H1 (cell line): ENCODE measurements around the gene KDSR. TPM values are rescaled to one million over a fixed set of nuclear protein-coding genes. Genes with fewer than 3 reads are reported as not detected.

ENCODE experiments used
- CTCF ChIA-PET: fragments of 300-600 bp; sonication (Branson Sonifier 250); formaldehyde crosslinking; loops from one replicate; lab custom pipeline; 2021; ENCODE audit not compliant: partially characterized antibody; lab: Charles Lee
- POLR2A ChIA-PET: fragments of 300-600 bp; sonication (Branson Sonifier 250); formaldehyde crosslinking; loops from one replicate; lab custom pipeline; 2021; ENCODE audit warnings: inconsistent platforms; ENCODE audit not compliant: partially characterized antibody; lab: Charles Lee
- DNase-seq, 2 experiments: peaks; one replicate each; pipeline versions ENCODE4 v3.0.0 to v3.0.0-alpha.2; 2010 to 2022; ENCODE audit warnings: low spot score in 2 of 2, low read depth in 1 of 2, mixed read lengths in 1 of 2
- FAIRE-seq: peaks from 2 replicates; lab custom pipeline; 2011; peaks lifted over from hg19 to GRCh38; lab: Jason Lieb, UNC
- H2AFZ ChIP-seq: 2 replicates; pipeline ENCODE4 v1.8.1; 2012; ENCODE audit warnings: low read length, inconsistent platforms
- H2AK5ac ChIP-seq: 2 replicates; pipeline ENCODE4 v1.6.1; 2013; ENCODE audit warnings: low read depth, low read length
- H2BK120ac ChIP-seq: replicated peaks from 2 replicates; pipeline ENCODE3; 2013; ENCODE audit warnings: low read depth, low read length, inconsistent platforms
- H2BK12ac ChIP-seq: 2 replicates; pipeline ENCODE4 v1.6.1; 2013; ENCODE audit warnings: low read depth, low read length
- H2BK15ac ChIP-seq: 2 replicates; pipeline ENCODE4 v1.6.1; 2013; ENCODE audit warnings: low read length
- H2BK20ac ChIP-seq: 2 replicates; pipeline ENCODE4 v1.6.1; 2013; ENCODE audit warnings: low read length
- H2BK5ac ChIP-seq: 2 replicates; pipeline ENCODE4 v1.6.1; 2013; ENCODE audit warnings: low read depth, low read length
- H3K14ac ChIP-seq: 2 replicates; pipeline ENCODE4 v1.6.1; 2013; ENCODE audit warnings: inconsistent platforms; ENCODE audit not compliant: insufficient read length
- H3K18ac ChIP-seq: 2 replicates; pipeline ENCODE4 v1.6.1; 2013; ENCODE audit warnings: low read length; ENCODE audit errors: extremely low read depth
- H3K23ac ChIP-seq: 2 replicates; pipeline ENCODE4 v1.6.1; 2013; ENCODE audit warnings: inconsistent platforms; ENCODE audit not compliant: insufficient read length
- H3K23me2 ChIP-seq: 2 replicates; pipeline ENCODE4 v1.6.1; 2013; ENCODE audit warnings: low read depth, low read length
- H3K27ac ChIP-seq: 2 replicates; pipeline ENCODE4 v1.6.1; 2011; ENCODE audit warnings: low read depth, low read length, inconsistent platforms
- H3K27me3 ChIP-seq, 4 experiments: replicated peaks in 1 of 4; 1 replicate in 1 of 4; 2 replicates in 3 of 4; pipeline versions ENCODE4 v1.6.1 to v1.8.1; 2011 to 2013; ENCODE audit warnings: low read length in 3 of 4, mild to moderate bottlenecking in 3 of 4, inconsistent platforms in 2 of 4, mixed read lengths in 2 of 4, moderate library complexity in 1 of 4; ENCODE audit not compliant: control insufficient read depth in 3 of 4, insufficient read depth in 3 of 4; ENCODE audit errors: extremely low read depth in 1 of 4
- H3K36me3 ChIP-seq, 4 experiments: 2 replicates each; pipeline versions ENCODE4 v1.6.1 to v1.8.1; 2011 to 2013; ENCODE audit warnings: mild to moderate bottlenecking in 4 of 4, low read length in 3 of 4, moderate library complexity in 2 of 4, control low read depth in 1 of 4, inconsistent platforms in 1 of 4; ENCODE audit not compliant: insufficient read depth in 4 of 4, control insufficient read depth in 2 of 4
- H3K4ac ChIP-seq: replicated peaks from 2 replicates; pipeline ENCODE3; 2013; ENCODE audit warnings: low read length, low read depth, mixed read lengths, inconsistent platforms; ENCODE audit not compliant: insufficient read length
- H3K4me1 ChIP-seq, 4 experiments: replicated peaks in 1 of 4; 1 replicate in 1 of 4; 2 replicates in 3 of 4; pipeline versions ENCODE4 v1.6.1 to v1.8.1; 2011 to 2013; ENCODE audit warnings: low read length in 3 of 4, inconsistent platforms in 2 of 4, mixed read lengths in 1 of 4; ENCODE audit not compliant: insufficient read depth in 4 of 4, control insufficient read depth in 3 of 4
- H3K4me2 ChIP-seq, 2 experiments: 2 replicates each; pipeline versions ENCODE4 v1.6.1 to v1.8.1; 2011 to 2013; ENCODE audit warnings: low read depth in 2 of 2, low read length in 2 of 2, control low read depth in 1 of 2, inconsistent platforms in 1 of 2, mild to moderate bottlenecking in 1 of 2; ENCODE audit not compliant: insufficient read depth in 1 of 2
- H3K4me3 ChIP-seq, 4 experiments: fragments of 200-600, 300-600 bp in 1 of 4; sonication (generic), shearing (Covaris generic), sonication (Bioruptor Twin) in 1 of 4; 2 replicates each; pipeline versions ENCODE4 v1.5.1 to v1.8.1; 2011 to 2016; ENCODE audit warnings: low read length in 4 of 4, low read depth in 3 of 4, control low read depth in 2 of 4, inconsistent platforms in 2 of 4, mild to moderate bottlenecking in 2 of 4, mixed read lengths in 1 of 4, moderate library complexity in 1 of 4; ENCODE audit not compliant: insufficient read depth in 2 of 4; ENCODE audit errors: extremely low read depth in 1 of 4
- H3K56ac ChIP-seq: replicated peaks from 2 replicates; pipeline ENCODE3; 2013; ENCODE audit warnings: low read depth, mild to moderate bottlenecking, mixed read lengths, low read length, inconsistent platforms; ENCODE audit not compliant: insufficient read length
- H3K79me1 ChIP-seq: 2 replicates; pipeline ENCODE4 v1.6.1; 2013; ENCODE audit warnings: low read depth, low read length, control low read depth
- H3K79me2 ChIP-seq, 2 experiments: 2 replicates each; pipeline versions ENCODE4 v1.6.1 to v1.8.1; 2012 to 2013; ENCODE audit warnings: low read length in 2 of 2, mild to moderate bottlenecking in 2 of 2, inconsistent platforms in 1 of 2; ENCODE audit not compliant: insufficient read depth in 2 of 2, control insufficient read depth in 1 of 2
- H3K9ac ChIP-seq, 4 experiments: replicated peaks in 1 of 4; 1 replicate in 1 of 4; 2 replicates in 3 of 4; pipeline versions ENCODE4 v1.6.1 to v1.8.1; 2011 to 2013; ENCODE audit warnings: low read depth in 3 of 4, low read length in 3 of 4, control low read depth in 2 of 4, mild to moderate bottlenecking in 2 of 4, moderate library complexity in 2 of 4, inconsistent platforms in 1 of 4; ENCODE audit errors: extremely low read depth in 1 of 4
- H3K9me3 ChIP-seq, 2 experiments: 2 replicates each; pipeline versions ENCODE4 v1.6.1 to v1.8.1; 2012 to 2013; ENCODE audit warnings: mild to moderate bottlenecking in 2 of 2, moderate library complexity in 2 of 2, control low read depth in 1 of 2, inconsistent platforms in 1 of 2, low read depth in 1 of 2, low read length in 1 of 2, mixed read lengths in 1 of 2; ENCODE audit not compliant: insufficient read depth in 2 of 2
- H4K20me1 ChIP-seq, 2 experiments: replicated peaks in 1 of 2; 2 replicates each; pipeline versions ENCODE3 to v1.8.1; 2011 to 2013; ENCODE audit warnings: inconsistent platforms in 2 of 2, low read length in 2 of 2, mild to moderate bottlenecking in 1 of 2; ENCODE audit not compliant: insufficient read depth in 2 of 2, control insufficient read depth in 1 of 2
- H4K5ac ChIP-seq: 2 replicates; pipeline ENCODE4 v1.6.1; 2013; ENCODE audit warnings: low read length, low read depth, mixed read lengths, inconsistent platforms; ENCODE audit not compliant: insufficient read length
- H4K8ac ChIP-seq: 2 replicates; pipeline ENCODE4 v1.8.0; 2013; ENCODE audit warnings: mild to moderate bottlenecking, moderate library complexity, low read length, inconsistent platforms; ENCODE audit not compliant: insufficient read depth; ENCODE audit errors: extremely low read depth
- H4K91ac ChIP-seq: replicated peaks from 2 replicates; pipeline ENCODE3; 2013; ENCODE audit warnings: low read length, mixed read lengths, inconsistent platforms; ENCODE audit not compliant: insufficient read length
- ASH2L ChIP-seq: fragments of 200-600, 300-600 bp; sonication (generic); IDR thresholded peaks from one replicate; pipeline ENCODE4 v1.7.1; 2017; ENCODE audit warnings: low read length
- BCL11A ChIP-seq, 2 experiments: IDR thresholded peaks; one replicate each; pipeline ENCODE4 v1.6.1; 2011; ENCODE audit warnings: low read depth in 2 of 2, low read length in 2 of 2, mild to moderate bottlenecking in 2 of 2
- CHD2 ChIP-seq: IDR thresholded peaks from 2 replicates; pipeline ENCODE4 v1.6.1; 2012; ENCODE audit warnings: low read length, improper control_type of control experiment
- GTF2F1 ChIP-seq: IDR thresholded peaks from 2 replicates; pipeline ENCODE4 v1.6.1; 2012; ENCODE audit warnings: low read depth, low read length, improper control_type of control experiment, borderline replicate concordance
- MAFK ChIP-seq: IDR thresholded peaks from 2 replicates; pipeline ENCODE4 v1.6.1; 2012; ENCODE audit warnings: low read depth, mild to moderate bottlenecking, improper control_type of control experiment, low read length
- PHF8 ChIP-seq: fragments of 200-600 bp; sonication (generic); conservative IDR thresholded peaks from 2 replicates; pipeline ENCODE4 v1.7.1; 2012; ENCODE audit warnings: low read depth, mild to moderate bottlenecking, inconsistent platforms, low read length, moderate library complexity
- RBBP5 ChIP-seq: IDR thresholded peaks from 2 replicates; pipeline ENCODE4 v1.7.1; 2012; ENCODE audit warnings: low read depth, mild to moderate bottlenecking, inconsistent platforms, low read length, moderate library complexity, borderline replicate concordance
- SAP30 ChIP-seq: fragments of 300-600 bp; sonication (generic); IDR thresholded peaks from 2 replicates; pipeline ENCODE4 v1.7.1; 2012; ENCODE audit warnings: low read length, moderate library complexity, mild to moderate bottlenecking, inconsistent platforms; ENCODE audit not compliant: insufficient read depth, insufficient replicate concordance
- SIX5 ChIP-seq: IDR thresholded peaks from 2 replicates; pipeline ENCODE4 v1.6.1; 2011; ENCODE audit warnings: mild to moderate bottlenecking, low read depth, low read length
- SP4 ChIP-seq: IDR thresholded peaks from 2 replicates; pipeline ENCODE4 v1.6.1; 2012; ENCODE audit warnings: low read length, inconsistent platforms
- SRF ChIP-seq: IDR thresholded peaks from 2 replicates; pipeline ENCODE4 v1.6.1; 2011; ENCODE audit warnings: mild to moderate bottlenecking, low read depth, low read length, moderate library complexity
- TBP ChIP-seq: IDR thresholded peaks from 2 replicates; pipeline ENCODE4 v1.6.1; 2011; ENCODE audit warnings: low read depth, low read length, improper control_type of control experiment
- TCF12 ChIP-seq: IDR thresholded peaks from 2 replicates; pipeline ENCODE4 v1.6.1; 2011; ENCODE audit warnings: low read depth, mild to moderate bottlenecking, low read length
- YY1 ChIP-seq: IDR thresholded peaks from 2 replicates; pipeline ENCODE4 v1.6.1; 2011; ENCODE audit warnings: low read depth, mild to moderate bottlenecking, low read length
- WGBS, 2 experiments: shearing (Covaris generic) in 1 of 2; methylation state at CpG; one replicate each; pipeline versions ENCODE4 v1.1.6 to v1.1.7; 2013 to 2015; ENCODE audit warnings: low lambda C conversion rate in 2 of 2, mixed read lengths in 2 of 2, inconsistent platforms in 1 of 2, low coverage in 1 of 2, missing lambda C conversion rate in 1 of 2; ENCODE audit not compliant: insufficient replicate concordance in 2 of 2, insufficient coverage in 1 of 2, insufficient read length in 1 of 2; ENCODE audit errors: extremely low coverage in 1 of 2, missing lambda C conversion rate in 1 of 2; 5-methylcytosine and 5-hydroxymethylcytosine counted together
- polyA plus RNA-seq, 7 experiments: library from polyadenylated mRNA; depleted of rRNA in 3 of 7; stranded (reverse) in 5 of 7; unstranded in 2 of 7; fragments of >200 nt in 5 of 7; fragments of 200-250 nt in 2 of 7; gene quantifications; 1 replicate in 5 of 7; 2 replicates in 1 of 7; 4 replicates in 1 of 7; pipeline versions ENCODE4 v1.2.1 to v1.2.3, GENCODE V29; 2011 to 2013; ENCODE audit warnings: missing spikeins in 2 of 7, mixed read lengths in 2 of 7
- total RNA-seq: library from RNA; stranded (reverse); fragmentation: NEBNext Ultra II Directional; extraction: Animal tissue kit (Norgen Biotek cat#: 25700); gene quantifications from 2 replicates; pipeline ENCODE4 v1.2.1, GENCODE V29; 2021

Gene KDSR
- total and polyA plus RNA-seq, 2 of the 8 experiments (the other 6 are each of a cell fraction or from before 2014, with no cell fraction given), result 12.4 to 50.5 TPM

DNA sequence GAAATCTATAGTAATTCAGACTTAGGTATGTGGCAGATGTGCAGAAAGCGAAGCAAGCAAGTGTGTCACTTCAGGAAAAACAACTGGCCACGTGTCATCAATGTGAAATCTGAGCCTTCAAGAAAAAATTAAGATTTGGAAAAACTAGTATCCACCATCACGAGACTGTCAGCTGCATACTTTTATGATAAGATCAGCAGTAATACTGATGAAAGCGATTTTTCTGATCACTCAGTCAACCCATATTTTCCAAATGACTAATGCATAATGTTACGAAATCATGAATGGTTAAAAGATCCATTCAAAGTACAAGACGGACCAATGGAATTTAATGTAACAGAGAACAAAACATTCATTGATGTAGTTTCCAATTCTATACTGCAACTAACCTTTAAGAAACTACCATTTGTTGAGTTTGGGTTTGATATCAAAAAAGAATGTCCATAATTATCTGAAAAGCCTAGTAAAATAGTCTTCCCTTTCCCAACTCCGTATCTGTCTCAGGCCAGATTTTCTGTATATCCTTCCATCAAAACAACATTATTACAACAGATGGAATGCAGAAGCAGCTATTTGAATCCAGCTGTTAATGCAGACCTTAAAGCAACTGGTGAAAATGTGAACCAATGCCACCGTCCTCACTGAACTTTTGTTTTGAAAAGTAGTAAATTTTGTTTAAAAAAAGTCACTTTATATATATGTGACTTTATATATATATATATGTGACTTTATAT is 30.5 kb downstream of the KDSR start:
- H2BK120ac ChIP-seq, result no peak overlapping the region
- no peaks in the 10 kb centered on the region for H3K79me1 ChIP-seq
- 83% methylated on average over 8 of the region's 8 CpGs; no CpG with 5 or more reads in 1 of the 2 experiments for WGBS, 2 experiments
- H2BK15ac ChIP-seq, result no peak overlapping the region
- no peak overlapping the region for H4K91ac ChIP-seq
- no peaks in the 10 kb centered on the region for H3K9me3 ChIP-seq
- no peak overlapping the region for H3K4me2 ChIP-seq
- H3K4ac ChIP-seq, result no peak overlapping the region
- POLR2A ChIA-PET, result no interaction called here
- no peaks in the 10 kb centered on the region for H3K27me3 ChIP-seq
- H3K23ac ChIP-seq, result no peak overlapping the region
- no peak overlapping the region for H3K18ac ChIP-seq
- no peak overlapping the region for H4K5ac ChIP-seq
- no peaks in the 10 kb centered on the region for H4K20me1 ChIP-seq
- peaks cover 6 to 41% (median 30%) of the 10 kb centered on the region in 4 experiments; a peak in 7 of 8 replicates for H3K36me3 ChIP-seq
- H3K56ac ChIP-seq, result no peak overlapping the region
- H3K27ac ChIP-seq, result no peak overlapping the region
- H4K8ac ChIP-seq, result no peak overlapping the region
- no peak overlapping the region for H3K9ac ChIP-seq
- no peak overlapping the region for H2AFZ ChIP-seq
- DNase-seq (no peak), FAIRE-seq (no peak)
- no peak overlapping the region for H2BK12ac ChIP-seq
- no peaks in the 10 kb centered on the region for H3K79me2 ChIP-seq
- H3K4me1 ChIP-seq, result peaks cover 0 to 7% (median 3%) of the 10 kb centered on the region in 4 experiments; a peak in 3 of 7 replicates
- no peak overlapping the region for H2BK5ac ChIP-seq
- H3K23me2 ChIP-seq, result no peaks in the 10 kb centered on the region
- CTCF ChIA-PET, result interaction anchor here (0.6 to 9.1 kb wide), 9 partner anchors 12 to 750 kb away, joined by 3 to 96 read pairs (median 3); no protein-coding TSS in a partner anchor
- H3K4me3 ChIP-seq, result no peak overlapping the region
- H2AK5ac ChIP-seq, result no peak overlapping the region
- no peak overlapping the region for H3K14ac ChIP-seq
- no peak overlapping the region for H2BK20ac ChIP-seq
- no peak for TF ChIP-seq SP4
- TF ChIP-seq TCF12, result no peak
- no peak for TF ChIP-seq CHD2
- no peak for TF ChIP-seq BCL11A (IDR thresholded peaks at IDR 0.05; ENCODE audit: low read depth in 2 of 2, low read length in 2 of 2)
- no peak for TF ChIP-seq GTF2F1
- TF ChIP-seq YY1, result no peak
- TF ChIP-seq SAP30, result no peak
- TF ChIP-seq TBP, result no peak
- no peak for TF ChIP-seq SIX5
- TF ChIP-seq RBBP5, result no peak
- no peak for TF ChIP-seq ASH2L
- no peak for TF ChIP-seq SRF
- TF ChIP-seq MAFK, result no peak
- TF ChIP-seq PHF8, result no peak
